ENCODE measurements around the gene IMPDH2.
A peak's percentile ranks its signal among the peaks of the same experiment; 100 is the strongest.
"Not testable (repeated sequence)": the region's sequence is repeated elsewhere in the genome, so short reads cannot be mapped to it uniquely, and the experiment has no call there.

The IMPDH2 gene

GRCh38 chr3:49021213-49021812, 7.9 kb downstream of the IMPDH2 start:
- peak; percentile 98 for DNase-seq (ENCODE audit: low spot score)

GRCh38 chr3:49020330-49021212, 8.6 kb downstream of the IMPDH2 start:
- peak; percentile 18 for DNase-seq (ENCODE audit: low spot score)

GRCh38 chr3:49019941-49020329, 9.3 kb downstream of the IMPDH2 start:
- no peak for DNase-seq (ENCODE audit: low spot score)

- DNase-seq (ENCODE audit: low spot score), result no peak
Observed at GRCh38 chr3:49018707-49019006, 10.5 kb downstream of the IMPDH2 start.

- DNase-seq (ENCODE audit: low spot score), result peak; percentile 58
Observed at GRCh38 chr3:49017971-49018706, 11.1 kb downstream of the IMPDH2 start, which contains the start of gene DALRD3. Gene DALRD3 (minus strand): TSS chr3:49018580. CDS start chr3:49018564, 16 bp downstream.

GRCh38 chr3:49017229-49017970, 11.8 kb downstream of the IMPDH2 start:
- no peak for DNase-seq (ENCODE audit: low spot score)

- DNase-seq (ENCODE audit: low spot score), result no peak
Observed at GRCh38 chr3:49016414-49017228, 12.6 kb downstream of the IMPDH2 start.

- no peak for DNase-seq (ENCODE audit: low spot score)
Observed at GRCh38 chr3:49015765-49016164, 13.4 kb downstream of the IMPDH2 start.

GRCh38 chr3:49015072-49015471, 14.1 kb downstream of the IMPDH2 start:
- no peak for DNase-seq (ENCODE audit: low spot score)

- peak; percentile 58 for DNase-seq (ENCODE audit: low spot score)
Observed at GRCh38 chr3:49013738-49014660, 15.2 kb downstream of the IMPDH2 start.

GRCh38 chr3:49013113-49013737, 16.0 kb downstream of the IMPDH2 start:
- DNase-seq (ENCODE audit: low spot score), result no peak

GRCh38 chr3:49012441-49013017, 16.7 kb downstream of the IMPDH2 start:
- no peak for DNase-seq (ENCODE audit: low spot score)

GRCh38 chr3:49009396-49009795, 19.8 kb downstream of the IMPDH2 start:
- no peak for DNase-seq (ENCODE audit: low spot score)

- not testable (repeated sequence) for DNase-seq (ENCODE audit: low spot score)
Observed at GRCh38 chr3:49008627-49009026, 20.6 kb downstream of the IMPDH2 start.

- peak; percentile 92 for DNase-seq (ENCODE audit: low spot score)
Observed at GRCh38 chr3:49007771-49008528, 21.2 kb downstream of the IMPDH2 start.

GRCh38 chr3:49007068-49007770, 22.0 kb downstream of the IMPDH2 start, which contains the start of gene WDR6:
Gene WDR6 (plus strand): TSS chr3:49007391. CDS start chr3:49007432, 41 bp downstream.
- peak; percentile 98 for DNase-seq (ENCODE audit: low spot score)

- no peak for DNase-seq (ENCODE audit: low spot score)
Observed at GRCh38 chr3:49006408-49007067, 22.7 kb downstream of the IMPDH2 start.

All from CD4-positive, alpha-beta T cell treated with Interleukin-2 at 100 ng/mL for 4 hours (primary cell).